HG02588 (cell line): Measurements from ENCODE around the gene GBA2.

Experiments
- ATAC-seq: cut with Tn5 transposase; IDR thresholded peaks from one replicate; pipeline ENCODE4 v1.9.1; 2021; ENCODE audit warnings: mild to moderate bottlenecking, moderate library complexity; ENCODE audit not compliant: unreplicated experiment

GBA2 gene

DNA sequence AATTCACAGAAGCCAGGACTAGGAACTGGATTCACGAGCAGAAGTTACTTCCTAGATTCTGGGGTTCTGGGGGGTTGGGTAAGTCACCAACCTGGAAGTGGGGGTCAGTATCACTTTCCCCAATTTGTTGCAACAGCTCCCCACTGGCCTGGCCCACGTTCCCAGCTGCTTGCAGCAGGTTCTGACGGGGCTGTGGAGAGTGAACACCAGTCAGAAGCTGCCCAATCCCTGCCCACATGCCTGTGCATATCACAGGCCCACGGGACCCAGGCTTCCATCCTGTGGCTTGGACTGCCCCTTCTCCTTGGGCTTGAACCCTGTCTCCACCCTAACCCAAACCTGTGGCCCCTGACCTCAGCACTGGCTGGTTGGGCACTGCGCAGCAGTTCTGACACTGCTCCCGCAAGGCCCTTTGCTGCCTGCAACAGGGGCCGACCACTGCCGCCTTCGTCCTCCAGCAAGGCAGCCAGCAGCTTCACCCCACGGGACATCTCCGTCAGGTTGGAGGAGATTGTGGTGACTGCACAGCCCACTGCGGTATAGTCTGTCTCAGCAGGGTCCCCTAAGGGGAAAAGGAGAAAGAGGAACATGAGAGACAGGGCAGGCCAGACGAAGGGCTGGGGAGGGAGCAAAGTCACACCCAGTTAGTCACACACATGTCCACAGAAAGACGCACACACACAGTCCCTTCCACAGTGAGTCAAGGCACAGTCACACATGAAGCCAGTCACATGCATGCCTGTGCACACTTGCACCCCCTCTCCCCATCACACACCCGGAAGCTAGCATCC, 30.1 kb downstream of the GBA2 start:
- no peak for ATAC-seq

DNA sequence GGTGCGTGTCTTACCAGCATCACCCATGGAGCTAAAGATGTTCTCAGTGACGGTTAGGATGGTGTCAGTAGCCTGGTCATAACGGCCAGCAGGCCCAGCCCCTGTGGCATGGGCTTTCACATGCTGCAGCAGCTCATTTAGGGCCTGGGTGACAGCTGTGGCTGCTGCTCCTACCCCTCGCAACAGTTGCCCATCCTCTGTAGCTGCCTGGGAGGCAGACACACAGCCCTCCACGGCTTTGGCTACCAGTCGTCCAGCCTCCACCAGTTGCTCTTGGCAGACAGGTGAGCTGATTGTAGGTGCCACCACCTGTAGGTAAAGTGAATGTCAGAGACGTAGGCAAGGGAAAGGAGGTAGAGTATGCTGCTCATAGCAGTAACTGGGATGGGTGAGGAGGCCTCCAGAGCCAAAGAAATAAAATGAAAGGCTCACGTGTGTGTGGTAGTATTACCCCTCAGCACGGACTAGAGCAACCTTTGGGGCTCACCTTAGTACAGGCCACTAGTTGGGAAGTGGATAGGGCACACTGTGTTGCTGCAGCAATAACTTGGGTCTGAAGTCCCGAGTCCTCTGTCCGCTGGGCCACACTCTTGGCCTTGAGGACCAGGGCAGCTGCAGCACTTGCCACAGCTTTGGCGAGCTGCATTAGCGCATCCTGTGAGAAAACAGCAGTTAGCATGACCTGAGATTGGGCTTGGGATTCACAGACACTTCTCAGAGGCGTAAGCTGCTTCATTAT, 31.7 kb downstream of the GBA2 start:
- ATAC-seq = no peak

DNA sequence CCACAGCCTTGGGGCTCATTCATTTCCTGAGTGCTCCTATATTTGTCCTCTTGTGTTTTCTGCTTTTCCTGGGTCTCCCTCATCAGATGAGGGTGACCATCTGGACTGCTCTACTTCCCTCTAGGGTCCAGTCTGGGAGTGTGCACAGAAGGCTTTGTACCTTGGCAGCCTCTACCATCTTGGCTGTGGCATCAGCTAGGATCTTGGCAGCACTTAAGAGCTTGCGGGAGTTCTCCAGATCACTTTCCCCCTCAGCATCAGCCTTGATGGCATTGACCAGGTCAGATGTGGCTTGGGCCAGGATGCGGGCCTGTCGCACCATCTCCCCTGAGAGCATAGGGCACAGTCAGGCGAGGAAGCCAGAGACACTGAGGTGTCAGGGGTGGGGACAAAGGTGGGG, 32.8 kb downstream of the GBA2 start:
- ATAC-seq = no peak

DNA sequence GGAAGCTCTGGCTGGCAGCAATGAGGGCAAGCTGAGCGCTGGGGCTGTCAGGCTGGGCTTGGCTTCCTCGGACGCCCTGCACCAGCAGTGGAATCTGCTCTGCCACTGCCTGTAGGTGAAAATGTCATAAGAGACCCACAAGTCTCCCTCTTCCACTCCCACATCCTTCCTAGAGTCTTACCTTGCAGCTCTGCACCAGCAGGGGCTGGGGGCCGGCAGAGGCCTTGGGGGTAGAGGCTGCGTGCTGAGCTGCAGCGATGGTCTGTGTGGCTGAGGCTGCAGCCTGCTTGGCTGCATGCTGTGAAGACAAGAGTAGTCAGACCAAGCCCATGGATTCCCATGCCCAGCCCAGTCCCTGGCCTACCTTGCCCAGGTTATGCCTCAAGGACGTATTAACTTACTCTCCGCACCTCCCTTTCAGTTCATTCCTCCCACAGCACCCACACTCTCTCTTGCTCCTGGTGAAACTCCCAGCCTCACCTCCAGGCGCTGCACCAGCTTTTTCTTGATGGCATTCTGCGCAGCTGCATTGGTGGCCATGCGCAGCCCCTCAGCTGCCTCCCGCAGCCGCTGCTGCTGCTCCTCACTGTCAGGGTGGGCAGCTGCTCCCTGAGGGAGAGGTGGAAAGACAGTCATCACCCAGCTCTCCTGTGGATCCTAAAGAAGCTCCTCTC, 34.3 kb downstream of the GBA2 start:
- no peak for ATAC-seq

DNA sequence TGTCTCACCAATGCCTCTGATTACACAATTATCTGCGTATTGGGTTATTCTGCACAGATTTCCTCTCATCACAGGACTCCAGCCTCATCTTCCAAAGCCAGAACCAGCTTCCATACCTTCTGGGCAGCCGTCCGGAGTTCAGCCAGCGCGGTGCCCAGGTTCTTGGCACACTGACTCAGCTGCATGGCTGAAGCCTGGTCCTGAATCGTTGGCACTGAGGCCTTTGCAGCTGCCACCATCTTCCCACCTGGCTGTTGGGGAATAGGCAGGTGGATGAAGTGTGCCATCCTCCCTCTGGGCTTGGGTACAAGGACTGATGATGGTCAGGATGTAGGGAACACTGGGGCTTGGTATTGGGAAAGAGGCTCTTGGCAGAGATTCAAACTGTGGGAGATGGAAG, 34.9 kb downstream of the GBA2 start:
- ATAC-seq = no peak

DNA sequence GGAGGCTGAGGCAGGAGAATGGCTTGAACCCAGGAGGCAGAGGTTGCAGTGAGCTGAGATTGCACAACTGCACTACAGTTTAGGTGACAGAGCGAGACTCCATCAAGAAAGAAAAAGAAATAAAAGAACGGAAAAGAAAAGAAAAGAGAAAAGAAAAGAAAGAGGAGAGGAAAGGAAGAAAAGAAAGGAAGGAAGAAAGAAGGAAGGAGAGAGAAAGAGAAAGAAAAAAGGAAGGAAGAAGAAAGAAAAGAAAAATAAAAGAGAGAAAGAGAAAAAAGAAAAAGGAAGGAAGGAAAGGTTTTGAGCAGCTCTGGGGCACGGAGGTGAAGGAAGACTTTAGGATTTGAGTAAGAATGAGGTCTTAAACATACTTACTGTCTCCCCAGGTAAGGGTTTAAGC, 35.5 kb downstream of the GBA2 start:
- no peak for ATAC-seq

DNA sequence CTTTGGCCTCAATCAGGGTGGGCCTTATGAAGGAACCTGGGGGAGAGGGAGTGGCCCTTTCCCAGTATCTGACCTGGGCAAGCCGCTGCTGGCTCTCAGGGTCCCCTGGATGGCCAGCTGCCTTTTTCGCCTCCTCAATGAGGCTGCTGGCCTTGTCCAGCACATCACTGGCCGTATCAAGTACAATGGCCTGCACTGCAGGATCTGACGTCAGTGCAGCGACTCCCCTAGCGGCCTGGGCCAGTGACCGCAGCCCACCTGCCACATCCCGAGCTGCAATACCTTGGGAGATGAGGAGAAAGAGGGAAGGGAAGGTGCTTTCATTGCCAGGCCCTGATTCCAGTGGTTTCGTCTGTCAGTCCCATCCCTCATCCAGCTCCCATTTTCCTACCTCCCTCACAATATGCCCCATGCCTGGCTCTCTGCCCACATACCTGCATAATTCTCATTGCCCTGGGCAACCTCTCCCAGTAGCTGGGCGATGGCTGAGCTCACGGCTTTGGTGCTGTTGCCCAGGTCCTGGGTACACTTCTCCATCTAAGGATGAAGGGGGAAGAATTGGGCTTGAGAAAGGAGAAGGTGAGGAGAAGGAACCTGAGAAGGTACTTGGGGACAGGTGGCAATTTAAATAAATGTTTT, 36.1 kb downstream of the GBA2 start:
- ATAC-seq = no peak

DNA sequence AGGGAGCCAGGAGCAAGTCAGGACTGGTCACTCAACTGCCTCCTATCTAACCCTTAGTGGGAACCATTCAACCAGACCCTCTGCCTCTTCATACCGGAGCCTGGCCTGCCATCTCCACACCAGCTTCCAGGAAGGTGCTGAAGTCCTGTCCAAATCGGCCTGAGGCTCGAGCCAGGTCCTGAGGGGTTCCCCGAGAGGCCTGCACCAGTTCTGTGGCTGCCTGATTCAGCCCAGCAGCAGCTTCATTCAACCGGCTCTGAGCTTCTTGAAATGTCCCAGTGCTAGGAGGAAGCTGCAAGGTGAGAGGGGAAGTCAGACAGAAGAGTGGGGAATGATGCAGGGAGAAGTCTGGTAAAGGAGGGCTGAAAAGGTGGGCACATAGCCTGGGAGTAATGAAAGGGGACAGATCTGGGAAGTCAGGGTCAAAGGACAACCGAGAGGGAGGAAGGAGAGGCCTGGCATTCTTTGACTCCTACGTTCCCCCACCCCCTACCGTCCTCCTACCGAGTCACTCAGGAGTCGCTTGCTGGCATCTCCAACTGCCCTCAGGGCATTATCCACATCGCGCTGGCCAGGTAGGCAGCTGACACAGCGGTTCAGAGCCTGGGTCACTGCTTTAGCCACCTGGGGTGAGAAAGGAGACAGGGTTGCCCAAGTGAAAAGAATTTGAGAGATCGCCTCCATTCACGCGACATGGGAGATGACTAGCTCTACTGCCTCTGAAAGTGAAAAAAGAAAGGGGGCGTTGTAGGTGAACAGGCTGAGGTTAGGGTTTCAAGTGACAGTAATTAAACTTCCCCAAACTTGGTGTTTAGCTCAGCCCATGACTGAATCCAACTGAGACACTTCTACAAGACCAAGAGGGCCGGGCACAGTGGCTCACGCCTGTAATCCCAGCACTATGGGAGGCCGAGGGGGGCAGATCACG, 37.3 kb downstream of the GBA2 start:
- ATAC-seq = no peak

DNA sequence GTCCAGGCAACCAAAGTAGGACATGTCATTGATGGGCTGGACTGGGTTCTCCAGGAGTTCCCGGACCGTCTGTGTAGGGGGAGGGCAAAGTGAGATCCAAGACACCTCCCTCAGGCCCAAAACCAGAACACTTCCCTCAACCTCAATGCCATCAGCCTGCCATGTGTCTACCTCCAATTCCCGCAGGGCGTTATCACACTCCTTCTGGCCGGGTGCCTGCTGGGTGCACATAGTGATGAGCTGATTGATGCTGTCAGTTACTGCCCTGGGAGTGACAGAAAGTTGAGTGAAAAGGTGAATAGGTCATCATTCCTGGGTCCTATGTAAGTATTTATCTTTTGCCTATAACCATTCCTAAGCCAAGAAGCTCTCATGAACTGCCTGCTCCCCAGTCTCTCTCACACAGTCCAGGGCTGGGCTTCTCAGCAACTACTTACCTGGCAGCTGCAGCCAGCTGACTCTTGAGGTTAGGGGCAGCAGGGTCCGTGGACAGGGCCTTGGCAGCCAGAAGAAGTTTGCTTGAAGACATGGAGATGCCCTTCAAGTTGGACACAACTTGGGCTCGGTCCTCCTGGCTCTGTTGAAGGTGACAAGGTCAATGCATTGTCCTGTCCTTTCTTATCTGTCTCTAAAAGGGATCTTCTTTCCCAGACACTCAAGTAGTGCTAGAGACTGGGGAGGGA, 38.1 kb downstream of the GBA2 start:
- ATAC-seq = no peak

DNA sequence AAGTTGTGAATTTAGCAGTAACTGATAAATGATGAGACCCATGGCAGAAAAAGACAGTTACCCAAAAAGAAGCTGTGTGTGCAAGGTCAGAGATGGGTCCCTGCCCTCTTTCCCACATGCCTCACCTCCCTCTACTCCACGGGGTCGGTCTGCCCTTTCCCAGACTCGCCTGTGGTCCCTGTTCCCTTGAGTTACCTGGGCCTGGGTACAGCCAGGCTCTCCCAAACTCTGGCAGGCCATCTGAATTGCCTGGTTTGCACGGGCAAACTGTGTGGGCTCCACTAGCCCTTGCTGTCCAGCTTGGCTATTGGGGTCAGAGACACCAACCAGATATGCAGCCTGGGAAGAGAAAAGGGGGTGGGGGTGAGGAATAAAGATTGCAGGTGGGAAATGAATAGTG, 40.9 kb downstream of the GBA2 start:
- no peak for ATAC-seq

DNA sequence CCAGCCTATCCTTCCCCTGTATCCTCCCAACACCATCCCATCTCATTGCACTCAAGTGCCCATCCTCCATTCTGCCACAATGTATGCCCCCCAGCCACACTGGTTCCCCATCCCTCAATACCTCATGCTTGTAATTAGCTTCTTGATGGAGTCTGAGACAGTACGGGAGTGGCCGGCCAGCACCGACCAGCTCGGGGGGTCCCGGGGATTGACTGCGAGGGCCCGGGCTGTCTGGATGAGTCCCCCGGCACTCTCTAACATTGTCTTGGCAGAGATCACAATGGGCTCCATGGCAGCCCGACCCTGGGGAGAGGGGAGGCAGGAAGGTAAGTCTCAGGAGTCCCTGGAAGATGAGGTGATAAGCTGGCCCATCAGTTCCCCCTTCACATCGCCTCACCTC, 42.1 kb downstream of the GBA2 start:
- no peak for ATAC-seq

DNA sequence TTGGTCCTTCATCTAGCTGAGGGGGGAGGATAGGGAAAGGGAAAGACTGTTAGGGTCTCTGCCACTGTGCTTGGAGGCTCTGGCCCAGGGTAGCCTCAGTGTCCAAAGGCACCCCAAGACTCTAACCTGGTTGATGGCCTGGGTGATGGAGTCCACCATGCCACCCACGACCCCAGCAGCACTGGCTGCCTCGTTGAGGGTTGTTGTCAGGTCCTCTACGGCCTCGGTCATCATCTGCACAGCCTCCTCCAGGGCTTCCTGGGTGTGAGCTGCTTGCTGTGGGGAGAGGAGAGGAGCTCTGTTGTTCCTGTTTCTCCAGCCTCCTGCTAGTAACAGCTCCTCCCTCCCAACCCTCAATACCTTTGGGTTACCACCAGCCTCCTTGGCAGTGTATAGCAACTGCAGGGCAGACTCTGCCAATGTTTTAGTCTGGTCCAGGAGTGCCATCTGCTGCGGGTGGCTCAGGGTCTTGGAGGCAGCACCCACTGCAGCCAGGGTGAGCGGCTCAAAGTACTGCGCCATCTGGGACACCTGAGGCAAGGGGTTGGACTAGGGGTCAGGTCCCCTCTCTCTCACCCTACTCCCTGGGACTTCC, 43.1 kb downstream of the GBA2 start:
- no peak for ATAC-seq

DNA sequence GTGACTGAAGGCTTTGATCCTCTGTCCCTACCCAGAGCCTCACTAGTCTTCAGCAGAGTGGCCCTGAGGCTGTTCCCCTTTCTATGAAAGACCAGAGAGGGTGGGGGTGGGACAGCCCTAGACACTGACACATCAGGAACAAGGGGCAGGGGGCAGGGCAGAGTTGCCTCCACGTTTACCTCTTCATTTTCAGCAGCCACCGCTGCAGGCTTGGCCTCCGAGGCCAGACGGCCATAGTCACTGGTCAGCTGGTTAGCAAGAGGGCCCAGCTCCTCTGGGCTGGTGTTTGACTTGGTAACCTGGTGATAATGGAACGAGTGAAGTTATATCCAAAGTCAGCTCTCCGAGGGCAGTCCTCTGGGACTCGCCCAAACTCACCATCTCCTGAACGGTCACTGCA, 43.7 kb downstream of the GBA2 start:
- ATAC-seq = no peak

DNA sequence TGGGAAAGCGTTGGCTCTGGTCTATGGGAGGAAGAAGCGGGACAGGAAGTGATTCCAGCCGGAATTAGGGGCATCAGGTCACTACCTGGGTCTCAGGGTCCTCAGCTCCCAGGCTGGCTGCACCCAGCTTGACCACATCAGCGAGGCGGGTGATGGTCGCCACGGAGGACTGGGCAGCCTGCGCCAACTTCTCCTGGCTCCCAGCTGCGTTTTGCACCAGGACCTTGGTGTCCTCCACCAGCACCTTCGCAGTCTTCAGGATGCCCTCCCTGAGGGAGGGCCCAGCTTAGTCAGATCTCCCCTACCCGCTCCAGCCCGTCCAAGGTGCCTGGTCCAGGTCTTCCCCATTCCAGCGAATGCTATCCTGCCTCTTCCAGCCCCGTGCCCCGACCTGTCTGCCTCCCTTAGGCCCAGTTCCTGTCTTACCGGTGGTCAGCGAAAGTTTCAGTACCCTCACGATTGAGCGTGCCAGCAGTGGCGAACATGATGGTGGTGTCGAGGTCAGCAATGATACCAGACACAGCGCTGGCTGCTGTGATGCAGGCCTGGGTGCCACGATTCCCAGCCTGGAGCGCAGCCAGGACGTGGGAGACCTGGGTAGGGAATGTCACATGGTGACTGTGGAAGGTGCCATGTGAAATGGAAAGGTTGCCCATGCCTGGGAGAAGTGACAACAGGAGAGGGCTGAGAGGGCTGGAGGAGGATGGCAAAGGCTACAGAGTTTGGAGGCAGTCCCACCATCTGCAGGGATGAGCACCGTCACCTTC, 44.9 kb downstream of the GBA2 start:
- no peak for ATAC-seq

DNA sequence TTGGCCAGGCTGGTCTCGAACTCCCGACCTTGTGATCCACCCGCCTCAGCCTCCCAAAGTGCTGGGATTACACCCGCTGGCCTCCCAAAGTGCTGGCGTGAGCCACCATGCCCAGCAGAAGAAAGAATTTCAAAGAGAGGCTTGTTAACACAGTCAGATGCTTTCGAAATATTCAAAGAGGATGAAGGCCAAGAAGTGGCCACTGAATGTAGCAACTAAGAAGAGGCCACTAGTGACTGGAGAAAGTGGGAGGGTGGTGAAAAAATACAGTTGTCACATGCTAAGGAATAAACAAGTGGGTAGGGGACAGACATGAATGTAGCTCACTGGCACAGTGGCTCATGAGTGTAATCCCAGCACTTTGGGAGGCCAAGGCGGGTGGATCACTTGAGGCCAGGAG, 46.3 kb downstream of the GBA2 start:
- no peak for ATAC-seq

DNA sequence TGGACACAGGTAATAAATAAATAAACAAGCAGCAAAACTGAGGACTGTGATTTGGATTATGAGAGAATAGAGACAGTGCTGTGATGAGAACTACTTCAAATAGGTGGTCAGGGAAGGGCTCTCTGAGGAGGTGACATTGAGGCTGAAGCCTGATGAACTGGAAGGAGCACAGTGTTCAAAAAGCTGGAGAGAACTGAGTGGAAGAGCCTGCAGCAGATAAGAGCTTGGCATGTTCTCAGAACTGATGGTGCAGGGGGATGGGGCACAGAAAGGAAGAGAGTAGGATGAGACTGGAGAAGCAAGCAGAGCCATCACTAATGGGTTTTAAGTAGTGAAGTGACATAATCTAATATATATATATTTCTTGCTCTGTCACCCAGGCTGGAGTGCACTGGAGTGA, 48.1 kb downstream of the GBA2 start:
- no peak for ATAC-seq

DNA sequence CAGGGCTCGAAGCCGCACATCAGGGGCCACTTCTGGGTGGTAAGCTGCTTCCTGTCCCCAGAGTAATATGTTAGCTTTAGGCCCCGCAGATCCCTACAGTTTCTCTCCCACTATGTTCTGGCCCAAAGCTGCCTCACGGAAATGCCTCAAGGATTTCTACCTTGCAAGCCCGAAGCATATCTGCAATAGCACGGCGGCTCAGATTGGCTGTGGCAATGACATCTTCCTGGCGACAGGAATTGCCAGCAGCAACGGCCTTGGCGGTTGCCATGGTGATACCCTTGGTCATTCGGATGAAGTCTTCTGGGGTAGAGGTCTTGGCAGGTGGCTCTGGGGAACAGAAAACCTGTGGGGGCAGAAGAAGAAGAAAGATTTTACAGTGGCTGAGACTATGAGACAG, 49.0 kb downstream of the GBA2 start:
- ATAC-seq = no peak

DNA sequence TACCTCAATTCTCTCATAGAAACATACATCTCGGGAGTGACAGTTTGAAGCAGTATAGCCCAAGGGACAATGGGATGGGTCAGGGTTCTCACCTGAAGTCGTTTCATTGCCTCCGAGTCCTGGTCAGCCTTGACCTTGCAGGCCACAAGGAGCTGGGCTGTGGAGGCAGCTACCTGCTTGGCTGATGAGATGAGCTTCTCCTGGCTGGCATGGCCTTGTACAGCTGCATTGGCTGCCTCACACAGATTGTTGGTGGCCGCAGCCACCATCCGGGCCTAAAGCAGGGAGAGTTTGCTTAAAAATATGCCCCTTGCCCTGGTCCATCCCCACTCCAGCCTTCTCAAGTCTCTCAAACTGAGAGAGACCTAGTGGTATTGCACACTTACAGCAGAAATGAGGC, 50.8 kb downstream of the GBA2 start:
- no peak for ATAC-seq

DNA sequence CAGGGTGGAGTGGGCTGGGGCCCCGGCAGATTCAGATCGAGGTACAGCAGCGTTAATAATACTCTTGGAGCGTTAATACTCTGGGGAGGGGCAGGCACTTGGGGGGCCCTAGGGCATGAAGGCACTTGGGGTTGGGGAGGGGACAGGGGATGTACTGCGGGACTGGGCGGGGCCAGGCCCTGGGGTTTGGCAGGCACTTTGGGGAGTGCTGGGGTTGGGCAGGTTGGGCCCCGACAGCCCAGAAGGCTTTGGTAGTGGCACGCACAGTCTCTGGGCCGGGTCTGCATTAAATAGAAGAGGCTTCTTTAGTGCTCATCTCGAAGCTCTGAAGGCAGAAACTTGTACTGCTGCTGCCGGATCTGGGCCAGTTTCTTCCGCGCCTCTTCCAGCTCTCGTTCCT, 51.5 kb downstream of the GBA2 start:
- no peak for ATAC-seq
